Lung (tissue), 12 donors: ENCODE data around the gene ANKMY2. TPM values are rescaled to one million over a fixed set of nuclear protein-coding genes. Genes with fewer than 3 reads are reported as not detected.
A peak's percentile ranks its signal among the peaks of the same experiment; 100 is the strongest.

Experiments used
- ATAC-seq: fragments of 200-7000 bp; cut with Tn5 transposase; one replicate; pipeline ENCODE4 v1.9.1; 2020; ENCODE audit warnings: moderate number of reproducible peaks; ENCODE audit not compliant: insufficient read depth, low FRiP score
- DNase-seq, 3 donors: peaks; one replicate each; pipeline ENCODE4 v3.0.0-alpha.2; 2013 to 2017
- H3K27ac ChIP-seq, 2 donors: one replicate each; pipeline ENCODE4 v1.5.1; 2013; ENCODE audit warnings: mild to moderate bottlenecking in 2 of 2, moderate library complexity in 2 of 2, control low read depth in 1 of 2, inconsistent platforms in 1 of 2, low read depth in 1 of 2, low read length in 1 of 2
- H3K27me3 ChIP-seq, 3 donors: one replicate each; pipeline ENCODE4 v1.5.1; 2013; ENCODE audit warnings: low read length in 2 of 3; ENCODE audit not compliant: control insufficient read depth in 3 of 3, insufficient read depth in 3 of 3
- H3K36me3 ChIP-seq, 4 donors: one replicate each; pipeline ENCODE4 v1.5.1; 2013; ENCODE audit warnings: low read length in 4 of 4, mild to moderate bottlenecking in 1 of 4, moderate library complexity in 1 of 4; ENCODE audit not compliant: control insufficient read depth in 4 of 4, insufficient read depth in 4 of 4
- H3K4me1 ChIP-seq, 5 donors: one replicate each; pipeline ENCODE4 v1.5.1; 2013; ENCODE audit warnings: low read length in 5 of 5, mild to moderate bottlenecking in 2 of 5, moderate library complexity in 1 of 5; ENCODE audit not compliant: control insufficient read depth in 5 of 5, insufficient read depth in 5 of 5
- H3K4me3 ChIP-seq: one replicate; pipeline ENCODE4 v1.5.1; 2013; ENCODE audit warnings: mild to moderate bottlenecking, control low read depth, moderate library complexity
- H3K9ac ChIP-seq, 2 donors: one replicate each; pipeline ENCODE4 v1.5.1; 2013; ENCODE audit warnings: low read length in 2 of 2, control low read depth in 1 of 2; ENCODE audit not compliant: insufficient read depth in 1 of 2
- H3K9me3 ChIP-seq, 4 donors: one replicate each; pipeline ENCODE4 v1.5.1; 2013; ENCODE audit warnings: low read length in 3 of 4, mild to moderate bottlenecking in 1 of 4, moderate library complexity in 1 of 4; ENCODE audit not compliant: control insufficient read depth in 4 of 4, insufficient read depth in 3 of 4
- CTCF ChIP-seq: IDR thresholded peaks from 2 replicates; pipeline ENCODE4 v1.5.1; 2012; ENCODE audit warnings: mild to moderate bottlenecking; ENCODE audit errors: control extremely low read depth, extremely low read depth
- WGBS, 2 donors: extraction: QIAGEN DNeasy Blood & Tissue Kit; methylation state at CpG; one replicate each; pipeline ENCODE4 v1.1.7; 2013; 5-methylcytosine and 5-hydroxymethylcytosine counted together
- polyA plus RNA-seq, 2 donors: library from polyadenylated mRNA; stranded (reverse); fragments of 200-250 nt; gene quantifications; one replicate each; pipeline ENCODE4 v1.2.1, GENCODE V29; 2013
- total RNA-seq, 2 donors: library from RNA; depleted of rRNA in 1 of 2; stranded (reverse); fragments of >200 nt in 1 of 2; gene quantifications; one replicate each; pipeline ENCODE4 v1.2.1, GENCODE V29; 2014 to 2021
- donor health status: control.
- donor health status: control.
- donor health status: Bipolar disorder and iron deficiency.
- donor health status: healthy.
- donor health status: DM: yes; HTN: yes; CAD: no.

ANKMY2 gene
- total and polyA plus RNA-seq, 4 donors = 4.9 to 26.2 (median 9.7) TPM

- DNase-seq (peak in 1 of 3 donors; percentile 17), ATAC-seq (no peak)
- WGBS, 2 donors = 82 to 84% methylated on average over 5 of the region's 5 CpGs
- Histone ChIP-seq H3K4me1 (peaks cover 0 to 31% (median 15%) of the 10 kb centered on the region in 5 donors), H3K36me3 (peaks cover 0 to 13% (median 5%) of the 10 kb centered on the region in 4 donors), H3K9ac (no peak overlapping the region), H3K9me3 (no peaks in the 10 kb centered on the region), H3K27me3 (no peaks in the 10 kb centered on the region), H3K27ac (no peak overlapping the region), H3K4me3 (no peak overlapping the region)
- no peak for TF ChIP-seq CTCF
These were observed 8.2 kb downstream of the ANKMY2 start for GRCh38 chr7:16637379-16637778.

GRCh38 chr7:16636555-16637101, 8.9 kb downstream of the ANKMY2 start:
- DNase-seq (peak in 2 of 3 donors; percentile 72 to 78), ATAC-seq (no peak)
- 76 to 81% methylated on average over 1 of the region's 1 CpG for WGBS, 2 donors
- no peaks in the 10 kb centered on the region for H3K9me3 ChIP-seq
- TF ChIP-seq CTCF = no peak
- no peak overlapping the region for H3K4me3 ChIP-seq
- H3K27ac ChIP-seq = peak overlapping the region in 1 of 2 donors; percentile 33
- no peaks in the 10 kb centered on the region for H3K27me3 ChIP-seq
- peaks cover 0 to 13% (median 5%) of the 10 kb centered on the region in 4 donors for H3K36me3 ChIP-seq
- H3K4me1 ChIP-seq = peaks cover 0 to 31% (median 15%) of the 10 kb centered on the region in 5 donors
- no peak overlapping the region for H3K9ac ChIP-seq

- H3K36me3 ChIP-seq = peaks cover 0 to 12% (median 7%) of the 10 kb centered on the region in 4 donors
- WGBS, 2 donors = 46 to 59% methylated on average over 4 of the region's 4 CpGs
- DNase-seq = no peak
- H3K4me1 ChIP-seq = peaks cover 0 to 31% (median 15%) of the 10 kb centered on the region in 5 donors
- H3K4me3 ChIP-seq = no peak overlapping the region
- ATAC-seq = no peak
- no peak overlapping the region for H3K27ac ChIP-seq
- H3K9ac ChIP-seq = no peak overlapping the region
- H3K9me3 ChIP-seq = no peaks in the 10 kb centered on the region
- no peaks in the 10 kb centered on the region for H3K27me3 ChIP-seq
- TF ChIP-seq CTCF = no peak
These were observed 11.2 kb downstream of the ANKMY2 start for GRCh38 chr7:16634271-16634738.
